ENCODE results near the gene IL17RB. TPM values are rescaled to one million over a fixed set of nuclear protein-coding genes. Genes with fewer than 3 reads are reported as not detected.

The IL17RB gene
- total RNA-seq, 4 donors from 2014 or later: 1.5 to 1.7 TPM; not detected in 2

GRCh38 chr3:53859178-53859577, 12.8 kb downstream of the IL17RB start:
- TF ChIP-seq, protein P1, sequence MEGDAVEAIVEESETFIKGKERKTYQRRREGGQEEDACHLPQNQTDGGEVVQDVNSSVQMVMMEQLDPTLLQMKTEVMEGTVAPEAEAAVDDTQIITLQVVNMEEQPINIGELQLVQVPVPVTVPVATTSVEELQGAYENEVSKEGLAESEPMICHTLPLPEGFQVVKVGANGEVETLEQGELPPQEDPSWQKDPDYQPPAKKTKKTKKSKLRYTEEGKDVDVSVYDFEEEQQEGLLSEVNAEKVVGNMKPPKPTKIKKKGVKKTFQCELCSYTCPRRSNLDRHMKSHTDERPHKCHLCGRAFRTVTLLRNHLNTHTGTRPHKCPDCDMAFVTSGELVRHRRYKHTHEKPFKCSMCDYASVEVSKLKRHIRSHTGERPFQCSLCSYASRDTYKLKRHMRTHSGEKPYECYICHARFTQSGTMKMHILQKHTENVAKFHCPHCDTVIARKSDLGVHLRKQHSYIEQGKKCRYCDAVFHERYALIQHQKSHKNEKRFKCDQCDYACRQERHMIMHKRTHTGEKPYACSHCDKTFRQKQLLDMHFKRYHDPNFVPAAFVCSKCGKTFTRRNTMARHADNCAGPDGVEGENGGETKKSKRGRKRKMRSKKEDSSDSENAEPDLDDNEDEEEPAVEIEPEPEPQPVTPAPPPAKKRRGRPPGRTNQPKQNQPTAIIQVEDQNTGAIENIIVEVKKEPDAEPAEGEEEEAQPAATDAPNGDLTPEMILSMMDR (IDR thresholded peaks at IDR 0.05): no peak
- DNase-seq (ENCODE audit: low spot score) (no peak), ATAC-seq (ENCODE audit: low FRiP score) (no peak)

- ATAC-seq (ENCODE audit: low FRiP score) (no peak), DNase-seq (ENCODE audit: low spot score) (no peak)
Measured at GRCh38 chr3:53860196-53860595, 13.8 kb downstream of the IL17RB start.

GRCh38 chr3:53862241-53862640, 15.9 kb downstream of the IL17RB start:
- DNase-seq (ENCODE audit: low spot score) (no peak), ATAC-seq (ENCODE audit: low FRiP score) (no peak)
- TF ChIP-seq, protein P1 (IDR thresholded peaks at IDR 0.05): no peak

More at GRCh38 chr3:53860196-53860595, 13.8 kb downstream of the IL17RB start:
- TF ChIP-seq, protein P1 (IDR thresholded peaks at IDR 0.05): no peak

GRCh38 chr3:53863145-53863544, 16.8 kb downstream of the IL17RB start:
- ATAC-seq (ENCODE audit: low FRiP score): no peak
- TF ChIP-seq, protein P1 (IDR thresholded peaks at IDR 0.05): no peak
- no peak for DNase-seq (ENCODE audit: low spot score)

DNA sequence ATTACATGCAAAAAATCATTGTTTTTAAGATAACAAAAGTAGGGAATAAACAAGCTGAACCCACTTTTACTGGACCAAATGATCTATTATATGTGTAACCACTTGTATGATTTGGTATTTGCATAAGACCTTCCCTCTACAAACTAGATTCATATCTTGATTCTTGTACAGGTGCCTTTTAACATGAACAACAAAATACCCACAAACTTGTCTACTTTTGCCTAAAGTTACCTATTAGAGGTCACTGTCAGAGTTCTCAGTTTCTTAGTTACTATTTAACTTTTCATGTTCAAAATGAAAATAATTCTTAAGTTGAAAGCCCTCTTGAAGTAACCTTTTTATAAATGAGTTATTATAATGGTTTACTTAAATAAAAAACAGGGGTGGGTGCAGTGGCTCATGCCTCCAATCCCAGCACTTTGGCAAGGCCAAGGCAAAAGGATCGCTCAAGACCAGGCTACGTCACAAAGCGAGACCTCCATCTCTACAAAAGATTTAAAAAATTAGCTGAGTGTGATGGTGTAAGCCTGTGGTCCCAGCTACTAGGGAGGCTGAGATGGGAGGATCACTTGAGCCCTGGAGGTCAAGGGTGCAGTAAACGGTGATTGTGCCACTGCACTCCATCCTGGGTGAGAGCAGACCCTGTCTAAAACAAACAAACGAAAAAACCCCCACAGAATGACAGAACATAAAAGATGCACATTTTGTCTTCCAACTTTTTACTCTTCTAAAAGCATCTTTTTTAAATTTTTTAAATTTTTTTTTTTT, 19.5 kb downstream of the IL17RB start:
- ATAC-seq (ENCODE audit: low FRiP score) (no peak), DNase-seq (ENCODE audit: low spot score) (no peak)

GRCh38 chr3:53880396-53881345, 34.3 kb downstream of the IL17RB start:
- TF ChIP-seq, protein P1 (IDR thresholded peaks at IDR 0.05): no peak
- DNase-seq (ENCODE audit: low spot score): no peak
- ATAC-seq (ENCODE audit: low FRiP score): no peak

More for the DNA sequence above, 19.5 kb downstream of the IL17RB start:
- TF ChIP-seq, protein P1 (IDR thresholded peaks at IDR 0.05): no peak
